Measurements from ENCODE around the gene CYTIP. TPM values are rescaled to one million over a fixed set of nuclear protein-coding genes. Genes with fewer than 3 reads are reported as not detected.
A peak's percentile ranks its signal among the peaks of the same experiment; 100 is the strongest.

The CYTIP gene
- polyA plus RNA-seq, 2 of the 4 experiments (the other 2 are of a cell fraction): 0.34 TPM; not detected in 1

DNA sequence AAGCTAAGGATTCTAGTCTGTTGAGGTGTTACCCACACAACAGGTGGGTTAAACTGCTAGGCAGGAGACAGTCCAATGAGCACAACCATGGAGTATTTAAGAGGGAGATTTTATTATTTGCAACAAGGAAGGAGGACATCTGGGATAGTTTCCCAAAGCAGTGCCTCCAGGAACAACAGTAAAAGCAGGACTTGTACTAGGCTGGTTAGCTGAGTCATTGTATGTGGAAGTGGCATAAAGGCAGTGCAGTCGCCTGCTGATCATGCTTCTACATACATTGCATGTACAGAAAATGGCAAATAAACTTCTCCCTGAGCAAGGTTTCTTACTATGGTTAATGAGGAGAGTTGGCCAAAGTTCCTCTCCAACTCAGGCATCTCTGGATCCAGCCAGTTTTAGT, 46.1 kb upstream of the CYTIP start:
- ATAC-seq (no peak), FAIRE-seq (no peak), DNase-seq (ENCODE audit: low read depth in 1 of 2, low spot score in 1 of 2) (no peak)
- POLR2A ChIA-PET: no interaction called here
- Histone ChIP-seq H3K27ac (no peak overlapping the region), H3K4me3 (no peak overlapping the region), H3K4me2 (peak overlapping the region; percentile 56; the same call in 1 of the 3 replicates), H3K4me1 (peaks cover 34% of the 10 kb centered on the region), H3K9me3 (no peaks in the 10 kb centered on the region)
- TF ChIP-seq CEBPB (IDR thresholded peaks at IDR 0.05) (no peak), RAD21 (conservative IDR thresholded peaks at IDR 0.05 in 1 of 2, IDR thresholded peaks at IDR 0.05 in 1 of 2) (no peak), HOXA7 (CRISPR knock-in tag; IDR thresholded peaks at IDR 0.05) (no peak), JUN (IDR thresholded peaks at IDR 0.05) (no peak), GATA3 (IDR thresholded peaks at IDR 0.05; ENCODE audit: borderline replicate concordance) (no peak)
- TF ChIP-seq, protein P1, sequence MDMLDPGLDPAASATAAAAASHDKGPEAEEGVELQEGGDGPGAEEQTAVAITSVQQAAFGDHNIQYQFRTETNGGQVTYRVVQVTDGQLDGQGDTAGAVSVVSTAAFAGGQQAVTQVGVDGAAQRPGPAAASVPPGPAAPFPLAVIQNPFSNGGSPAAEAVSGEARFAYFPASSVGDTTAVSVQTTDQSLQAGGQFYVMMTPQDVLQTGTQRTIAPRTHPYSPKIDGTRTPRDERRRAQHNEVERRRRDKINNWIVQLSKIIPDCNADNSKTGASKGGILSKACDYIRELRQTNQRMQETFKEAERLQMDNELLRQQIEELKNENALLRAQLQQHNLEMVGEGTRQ (IDR thresholded peaks at IDR 0.05): no peak
- TF ChIP-seq, protein P2, sequence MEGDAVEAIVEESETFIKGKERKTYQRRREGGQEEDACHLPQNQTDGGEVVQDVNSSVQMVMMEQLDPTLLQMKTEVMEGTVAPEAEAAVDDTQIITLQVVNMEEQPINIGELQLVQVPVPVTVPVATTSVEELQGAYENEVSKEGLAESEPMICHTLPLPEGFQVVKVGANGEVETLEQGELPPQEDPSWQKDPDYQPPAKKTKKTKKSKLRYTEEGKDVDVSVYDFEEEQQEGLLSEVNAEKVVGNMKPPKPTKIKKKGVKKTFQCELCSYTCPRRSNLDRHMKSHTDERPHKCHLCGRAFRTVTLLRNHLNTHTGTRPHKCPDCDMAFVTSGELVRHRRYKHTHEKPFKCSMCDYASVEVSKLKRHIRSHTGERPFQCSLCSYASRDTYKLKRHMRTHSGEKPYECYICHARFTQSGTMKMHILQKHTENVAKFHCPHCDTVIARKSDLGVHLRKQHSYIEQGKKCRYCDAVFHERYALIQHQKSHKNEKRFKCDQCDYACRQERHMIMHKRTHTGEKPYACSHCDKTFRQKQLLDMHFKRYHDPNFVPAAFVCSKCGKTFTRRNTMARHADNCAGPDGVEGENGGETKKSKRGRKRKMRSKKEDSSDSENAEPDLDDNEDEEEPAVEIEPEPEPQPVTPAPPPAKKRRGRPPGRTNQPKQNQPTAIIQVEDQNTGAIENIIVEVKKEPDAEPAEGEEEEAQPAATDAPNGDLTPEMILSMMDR (IDR thresholded peaks at IDR 0.05): no peak
- 23% methylated on average over 1 of the region's 1 CpG for WGBS (ENCODE audit: missing lambda C conversion rate)
- CTCF ChIA-PET: interaction anchor here (1.3 to 3.0 kb wide), 4 partner anchors 8 to 162 kb away, joined by 3 to 7 read pairs (median 5); no protein-coding TSS in a partner anchor

DNA sequence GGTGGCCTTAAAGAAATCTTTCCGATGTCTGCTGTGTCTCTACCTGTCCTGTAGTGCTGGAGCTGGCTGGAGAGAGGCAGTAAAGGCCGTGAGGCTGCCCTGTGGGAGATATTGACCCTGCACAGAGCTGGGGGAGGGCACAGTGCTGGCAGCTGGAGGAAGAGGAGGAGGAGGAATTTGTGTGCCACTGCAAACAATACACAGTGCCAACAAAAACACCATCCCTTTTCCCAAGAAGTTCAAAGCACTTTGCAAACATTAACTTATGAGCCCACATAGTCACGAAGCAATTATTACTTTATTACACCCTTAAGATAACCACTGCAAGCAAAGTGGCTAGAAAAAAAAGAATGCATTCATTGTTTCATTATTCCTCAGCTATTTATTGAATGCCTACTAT, 45.0 kb upstream of the CYTIP start:
- whole genome bisulfite sequencing (ENCODE audit: missing lambda C conversion rate): 15% methylated on average over 3 of the region's 3 CpGs
- DNase-seq (ENCODE audit: low read depth in 1 of 2, low spot score in 1 of 2): peak in 1 of 2 experiments; percentile 13
- Histone ChIP-seq H3K4me2 (peak overlapping the region; percentile 56), H3K27ac (no peak overlapping the region), H3K4me3 (no peak overlapping the region), H3K9me3 (no peaks in the 10 kb centered on the region), H3K4me1 (peaks cover 34% of the 10 kb centered on the region)
- no peak for FAIRE-seq
- ATAC-seq: peak; percentile 48 to 60; a peak in 4 of 6 replicates
- 0 out of 2 replicates have a peak, but pooled peaks have one; percentile 27 for TF ChIP-seq GATA3 (IDR thresholded peaks at IDR 0.05; ENCODE audit: borderline replicate concordance)
- TF ChIP-seq HDAC2 (IDR thresholded peaks at IDR 0.05): no peak
- 0 out of 5 replicates have a peak, but pooled peaks of 1 of the 2 experiments have one; percentile 17 for TF ChIP-seq JUN (IDR thresholded peaks at IDR 0.05)
- CTCF ChIA-PET: interaction anchor here (0.9 to 3.0 kb wide), 4 partner anchors 9 to 1256 kb away, joined by 3 to 7 read pairs (median 4); no protein-coding TSS in a partner anchor
- POLR2A ChIA-PET: no interaction called here

DNA sequence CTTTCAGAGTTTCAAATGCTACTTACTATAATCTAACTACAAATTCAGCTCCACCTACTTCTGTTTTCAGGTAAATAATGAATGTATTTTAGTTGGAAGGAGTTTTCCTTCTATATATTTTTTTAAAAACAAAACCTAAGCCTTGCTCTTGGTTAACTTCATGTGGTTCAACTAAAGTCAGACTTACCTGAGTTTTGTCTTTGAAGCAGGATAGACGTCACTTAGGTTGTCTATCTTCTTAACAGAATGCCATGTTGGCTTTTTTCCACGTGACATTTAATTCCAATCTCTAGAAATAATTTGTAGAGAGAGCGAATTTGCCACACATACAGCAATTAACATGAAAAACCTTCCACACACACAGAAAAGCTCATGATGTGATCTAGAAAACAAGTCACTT, 43.9 kb upstream of the CYTIP start:
- WGBS (ENCODE audit: missing lambda C conversion rate): 69% methylated on average over 3 of the region's 3 CpGs
- DNase-seq (ENCODE audit: low read depth in 1 of 2, low spot score in 1 of 2) (no peak), FAIRE-seq (no peak), ATAC-seq (no peak)
- POLR2A ChIA-PET: no interaction called here
- Histone ChIP-seq H3K4me1 (peaks cover 34% of the 10 kb centered on the region), H3K27ac (no peak overlapping the region), H3K9me3 (no peaks in the 10 kb centered on the region), H3K4me3 (no peak overlapping the region), H3K4me2 (no peak overlapping the region)
- TF ChIP-seq, protein P3, sequence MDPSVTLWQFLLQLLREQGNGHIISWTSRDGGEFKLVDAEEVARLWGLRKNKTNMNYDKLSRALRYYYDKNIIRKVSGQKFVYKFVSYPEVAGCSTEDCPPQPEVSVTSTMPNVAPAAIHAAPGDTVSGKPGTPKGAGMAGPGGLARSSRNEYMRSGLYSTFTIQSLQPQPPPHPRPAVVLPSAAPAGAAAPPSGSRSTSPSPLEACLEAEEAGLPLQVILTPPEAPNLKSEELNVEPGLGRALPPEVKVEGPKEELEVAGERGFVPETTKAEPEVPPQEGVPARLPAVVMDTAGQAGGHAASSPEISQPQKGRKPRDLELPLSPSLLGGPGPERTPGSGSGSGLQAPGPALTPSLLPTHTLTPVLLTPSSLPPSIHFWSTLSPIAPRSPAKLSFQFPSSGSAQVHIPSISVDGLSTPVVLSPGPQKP (IDR thresholded peaks at IDR 0.05; ENCODE audit: low read depth, low read length): no peak
- no peak for TF ChIP-seq RAD21 (conservative IDR thresholded peaks at IDR 0.05 in 1 of 2, IDR thresholded peaks at IDR 0.05 in 1 of 2)
- TF ChIP-seq ZC3H11A (IDR thresholded peaks at IDR 0.05): no peak
- TF ChIP-seq, protein P4, sequence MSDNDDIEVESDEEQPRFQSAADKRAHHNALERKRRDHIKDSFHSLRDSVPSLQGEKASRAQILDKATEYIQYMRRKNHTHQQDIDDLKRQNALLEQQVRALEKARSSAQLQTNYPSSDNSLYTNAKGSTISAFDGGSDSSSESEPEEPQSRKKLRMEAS (IDR thresholded peaks at IDR 0.05): no peak
- no peak for TF ChIP-seq GATA3 (IDR thresholded peaks at IDR 0.05; ENCODE audit: borderline replicate concordance)
- CTCF ChIA-PET: interaction anchor here (0.6 to 3.0 kb wide), 2 partner anchors 10 to 1672 kb away, joined by 3 to 7 read pairs; no protein-coding TSS in a partner anchor

DNA sequence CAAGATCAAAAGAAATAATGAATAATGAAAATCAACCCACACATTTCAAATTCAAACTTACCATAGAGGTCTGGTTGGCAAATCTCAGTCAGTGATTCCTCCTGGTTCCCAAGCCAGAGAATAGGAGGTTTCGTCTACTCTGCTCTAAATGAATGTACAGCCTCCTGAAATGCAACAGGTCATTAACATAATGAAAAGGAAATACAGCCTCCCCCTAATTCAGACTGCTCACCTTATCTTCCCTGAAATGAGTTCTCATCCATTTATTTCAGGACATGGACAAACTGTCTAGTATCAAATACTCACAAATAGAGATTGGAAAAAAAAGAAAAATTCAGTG, 43.4 kb upstream of the CYTIP start:
- no peak overlapping the region for H3K27ac ChIP-seq
- no peak for FAIRE-seq
- DNase-seq (ENCODE audit: low read depth in 1 of 2, low spot score in 1 of 2): no peak
- POLR2A ChIA-PET: no interaction called here
- TF ChIP-seq ZSCAN20 (CRISPR knock-in tag; IDR thresholded peaks at IDR 0.05) (no peak), ZC3H11A (IDR thresholded peaks at IDR 0.05) (no peak), JUNB (IDR thresholded peaks at IDR 0.05) (no peak), EP300 (IDR thresholded peaks at IDR 0.05) (no peak), RNF2 (IDR thresholded peaks at IDR 0.05; ENCODE audit: borderline replicate concordance, low read depth) (no peak), KDM5A (IDR thresholded peaks at IDR 0.05) (no peak)
- TF ChIP-seq, protein P5, sequence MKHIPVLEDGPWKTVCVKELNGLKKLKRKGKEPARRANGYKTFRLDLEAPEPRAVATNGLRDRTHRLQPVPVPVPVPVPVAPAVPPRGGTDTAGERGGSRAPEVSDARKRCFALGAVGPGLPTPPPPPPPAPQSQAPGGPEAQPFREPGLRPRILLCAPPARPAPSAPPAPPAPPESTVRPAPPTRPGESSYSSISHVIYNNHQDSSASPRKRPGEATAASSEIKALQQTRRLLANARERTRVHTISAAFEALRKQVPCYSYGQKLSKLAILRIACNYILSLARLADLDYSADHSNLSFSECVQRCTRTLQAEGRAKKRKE (CRISPR knock-in tag; IDR thresholded peaks at IDR 0.05; ENCODE audit: low read depth): no peak
- TF ChIP-seq, protein P6, sequence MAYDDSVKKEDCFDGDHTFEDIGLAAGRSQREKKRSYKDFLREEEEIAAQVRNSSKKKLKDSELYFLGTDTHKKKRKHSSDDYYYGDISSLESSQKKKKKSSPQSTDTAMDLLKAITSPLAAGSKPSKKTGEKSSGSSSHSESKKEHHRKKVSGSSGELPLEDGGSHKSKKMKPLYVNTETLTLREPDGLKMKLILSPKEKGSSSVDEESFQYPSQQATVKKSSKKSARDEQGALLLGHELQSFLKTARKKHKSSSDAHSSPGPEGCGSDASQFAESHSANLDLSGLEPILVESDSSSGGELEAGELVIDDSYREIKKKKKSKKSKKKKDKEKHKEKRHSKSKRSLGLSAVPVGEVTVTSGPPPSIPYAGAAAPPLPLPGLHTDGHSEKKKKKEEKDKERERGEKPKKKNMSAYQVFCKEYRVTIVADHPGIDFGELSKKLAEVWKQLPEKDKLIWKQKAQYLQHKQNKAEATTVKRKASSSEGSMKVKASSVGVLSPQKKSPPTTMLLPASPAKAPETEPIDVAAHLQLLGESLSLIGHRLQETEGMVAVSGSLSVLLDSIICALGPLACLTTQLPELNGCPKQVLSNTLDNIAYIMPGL (CRISPR knock-in tag; IDR thresholded peaks at IDR 0.05; ENCODE audit: borderline replicate concordance): no peak
- TF ChIP-seq, protein P1 (IDR thresholded peaks at IDR 0.05): no peak
- TF ChIP-seq, protein P7, sequence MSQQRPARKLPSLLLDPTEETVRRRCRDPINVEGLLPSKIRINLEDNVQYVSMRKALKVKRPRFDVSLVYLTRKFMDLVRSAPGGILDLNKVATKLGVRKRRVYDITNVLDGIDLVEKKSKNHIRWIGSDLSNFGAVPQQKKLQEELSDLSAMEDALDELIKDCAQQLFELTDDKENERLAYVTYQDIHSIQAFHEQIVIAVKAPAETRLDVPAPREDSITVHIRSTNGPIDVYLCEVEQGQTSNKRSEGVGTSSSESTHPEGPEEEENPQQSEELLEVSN (IDR thresholded peaks at IDR 0.05; ENCODE audit: borderline replicate concordance, low read depth): no peak
- no peak overlapping the region for H3K4me3 ChIP-seq
- peaks cover 34% of the 10 kb centered on the region for H3K4me1 ChIP-seq
- H3K4me2 ChIP-seq: peak overlapping the region; percentile 36
- WGBS (ENCODE audit: missing lambda C conversion rate): 83% methylated on average over 1 of the region's 1 CpG
- CTCF ChIA-PET: interaction anchor here (3.0 kb wide), 1 partner anchor 10 kb away, joined by 7 read pairs; no protein-coding TSS in a partner anchor
- H3K9me3 ChIP-seq: no peaks in the 10 kb centered on the region
- ATAC-seq: no peak

Data from A549 (cell line).